Endometrium (tissue), 2 donors: ENCODE data around the gene ALKBH7.
A peak's percentile ranks its signal among the peaks of the same experiment; 100 is the strongest.
"Not testable (repeated sequence)": the region's sequence is repeated elsewhere in the genome, so short reads cannot be mapped to it uniquely, and the experiment has no call there.

Experiments used
- FAIRE-seq: peaks from 2 replicates; lab custom pipeline; 2012; peaks lifted over from hg19 to GRCh38; lab: Jason Lieb, UNC
- donor health status: control.
- donor health status: control.

ALKBH7 gene

DNA sequence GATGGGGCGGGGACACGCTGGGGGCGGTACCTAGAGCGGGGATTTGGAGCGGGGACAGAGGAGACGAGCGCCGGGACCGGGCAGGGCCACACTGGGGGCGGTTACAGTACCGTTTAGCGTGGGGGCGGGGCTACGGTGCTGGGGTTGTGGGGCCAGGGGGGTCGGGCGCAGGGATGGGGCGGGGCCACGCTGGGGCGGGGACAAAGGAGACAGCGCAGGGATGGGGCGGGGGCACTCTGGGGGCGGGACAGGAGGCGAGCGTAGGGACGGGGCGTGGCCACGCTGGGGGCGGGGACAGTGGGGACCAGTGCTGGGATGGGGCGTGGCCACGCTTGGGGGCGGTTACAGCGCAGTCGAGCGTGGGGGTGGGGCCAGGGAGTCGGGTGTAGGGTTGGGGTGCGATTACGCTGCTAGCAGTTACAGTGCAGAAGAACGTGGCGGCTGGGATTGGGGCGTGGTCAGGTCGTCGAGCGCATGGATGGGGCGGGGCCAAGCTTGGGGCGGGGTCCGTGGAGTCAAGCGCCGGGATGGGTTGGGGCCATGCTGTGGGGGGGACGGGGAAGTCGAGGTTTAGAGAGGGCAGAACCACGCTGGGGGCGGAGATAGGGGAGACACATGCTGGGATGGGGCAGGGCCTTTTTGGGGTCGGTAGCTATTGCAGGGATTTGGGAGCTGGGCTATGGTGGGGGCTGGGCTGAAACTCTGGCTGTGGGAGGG lies 660 bp downstream of the ALKBH7 start:
- FAIRE-seq = no peak

DNA sequence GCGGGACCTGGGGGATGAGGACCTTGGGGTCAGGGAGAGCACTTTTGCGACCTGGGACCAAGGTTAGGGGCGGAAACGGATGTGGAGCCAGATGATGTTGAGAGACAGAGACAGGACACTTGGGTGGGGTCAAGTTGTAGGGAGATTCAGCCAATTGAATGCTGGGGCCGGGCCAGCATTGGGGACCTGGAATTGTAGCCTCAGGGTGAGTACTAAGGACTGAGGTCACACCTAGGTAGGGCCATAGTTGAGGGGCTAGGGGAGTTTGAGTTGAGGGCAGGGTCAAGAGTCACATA lies 1.2 kb downstream of the ALKBH7 start:
- no peak for FAIRE-seq

DNA sequence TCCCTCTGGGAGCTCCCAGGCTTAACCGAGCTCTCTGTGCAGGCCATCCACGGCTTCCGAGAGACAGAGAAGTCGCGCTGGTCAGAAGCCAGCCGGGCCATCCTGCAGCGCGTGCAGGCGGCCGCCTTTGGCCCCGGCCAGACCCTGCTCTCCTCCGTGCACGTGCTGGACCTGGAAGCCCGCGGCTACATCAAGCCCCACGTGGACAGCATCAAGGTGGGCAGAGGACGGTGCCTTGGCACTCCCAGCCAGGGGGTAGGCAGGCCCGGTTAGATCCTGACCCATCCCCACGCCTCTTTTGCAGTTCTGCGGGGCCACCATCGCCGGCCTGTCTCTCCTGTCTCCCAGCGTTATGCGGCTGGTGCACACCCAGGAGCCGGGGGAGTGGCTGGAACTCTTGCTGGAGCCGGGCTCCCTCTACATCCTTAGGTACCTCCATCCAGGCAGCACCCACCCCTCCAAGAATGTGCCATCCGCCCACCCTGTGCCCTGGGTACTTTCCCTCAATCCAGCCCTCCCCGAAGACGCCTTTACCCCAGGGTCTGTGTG lies 1.6 kb downstream of the ALKBH7 start:
- FAIRE-seq = no peak

DNA sequence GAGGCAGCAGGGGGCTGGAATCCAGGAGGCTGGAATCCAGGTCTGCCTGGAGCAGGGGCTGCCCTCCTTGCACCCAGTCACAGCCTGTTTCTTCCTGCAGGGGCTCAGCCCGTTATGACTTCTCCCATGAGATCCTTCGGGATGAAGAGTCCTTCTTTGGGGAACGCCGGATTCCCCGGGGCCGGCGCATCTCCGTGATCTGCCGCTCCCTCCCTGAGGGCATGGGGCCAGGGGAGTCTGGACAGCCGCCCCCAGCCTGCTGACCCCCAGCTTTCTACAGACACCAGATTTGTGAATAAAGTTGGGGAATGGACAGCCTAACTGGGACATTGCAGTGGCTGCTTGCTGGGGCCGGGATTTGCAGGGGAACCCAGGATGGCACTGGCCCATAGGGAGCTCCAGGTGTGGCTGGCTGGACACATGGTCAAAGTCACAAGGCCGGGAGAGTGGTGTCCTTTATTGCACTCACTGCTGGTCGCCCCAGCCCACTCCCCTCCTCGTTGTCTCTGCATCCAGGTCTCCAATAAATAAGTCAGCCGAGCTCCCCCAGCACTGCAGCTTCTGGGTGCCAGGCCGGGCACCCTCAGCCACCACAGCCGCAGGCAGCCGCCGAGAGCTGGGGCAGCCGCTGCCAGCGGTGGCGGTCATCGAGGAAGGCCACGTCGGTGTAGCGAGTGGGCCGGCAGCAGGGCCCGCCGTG lies 2.3 kb downstream of the ALKBH7 start:
- FAIRE-seq = no peak

DNA sequence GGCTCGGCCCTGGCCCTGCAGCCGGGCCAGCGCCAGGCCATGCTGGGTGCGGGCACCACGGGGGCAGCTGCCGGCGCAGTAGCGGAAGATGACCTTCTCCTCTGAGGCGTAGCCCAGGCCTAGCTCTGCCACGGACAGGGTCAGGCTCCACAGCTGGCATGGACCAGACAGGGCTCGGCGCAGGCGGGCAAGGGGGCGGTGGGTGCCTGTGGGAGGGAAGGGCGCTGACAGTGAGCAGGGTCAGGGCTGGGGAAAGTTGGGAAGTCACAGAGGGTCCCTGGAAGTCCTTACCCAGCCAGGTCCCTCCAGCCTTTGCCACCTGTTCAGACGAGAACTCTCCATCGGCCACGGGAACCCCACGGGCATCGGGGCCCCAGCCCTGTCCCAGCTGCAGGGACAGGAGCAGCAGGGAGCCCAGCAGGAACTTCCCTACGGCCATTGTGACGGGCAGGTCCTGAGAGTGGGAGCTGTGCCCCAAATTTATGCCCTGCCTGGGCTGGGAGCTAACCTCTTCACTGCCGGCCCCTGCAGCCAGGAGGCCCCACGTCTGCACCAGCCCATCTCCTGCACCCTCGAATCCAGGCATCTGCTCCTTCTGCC lies 2.9 kb downstream of the ALKBH7 start, which contains the start of gene PSPN:
PSPN (minus strand) TSS at position 523 of the 600 bp plus-strand sequence; CDS start at position 439, 84 bp downstream.
- FAIRE-seq = no peak

DNA sequence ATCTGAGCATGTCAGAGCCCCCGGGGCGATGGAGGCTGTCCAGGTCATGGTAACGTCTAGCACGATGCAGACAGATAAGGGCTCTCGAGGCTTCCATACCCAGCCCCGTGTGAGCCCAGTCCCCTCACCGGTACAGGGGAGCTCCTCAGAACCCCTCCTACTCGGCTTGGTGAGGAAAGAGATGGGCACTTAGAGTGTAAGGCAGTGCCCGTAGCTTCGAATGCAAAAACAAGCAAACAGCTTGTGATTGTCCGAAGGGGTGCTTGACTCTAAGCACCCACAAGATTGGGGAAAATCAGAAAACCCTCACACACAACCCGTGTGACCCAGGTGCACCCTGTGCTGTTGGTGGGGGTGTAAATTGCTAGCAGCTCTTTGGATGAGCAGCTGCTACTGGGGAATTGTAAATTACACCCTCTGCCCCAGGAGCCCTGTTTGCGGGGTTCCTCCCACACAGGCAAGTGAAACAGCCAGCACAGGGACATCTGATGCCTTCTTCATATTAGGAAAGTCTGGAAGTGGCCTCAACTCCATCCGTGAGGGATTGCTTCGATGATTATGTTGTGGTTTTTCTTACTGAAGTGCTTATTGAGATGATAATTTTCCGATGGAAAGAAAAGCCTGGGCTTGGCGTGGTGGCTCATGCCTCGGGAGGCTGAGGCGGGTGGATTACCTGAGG lies 4.1 kb downstream of the ALKBH7 start:
- FAIRE-seq = no peak

DNA sequence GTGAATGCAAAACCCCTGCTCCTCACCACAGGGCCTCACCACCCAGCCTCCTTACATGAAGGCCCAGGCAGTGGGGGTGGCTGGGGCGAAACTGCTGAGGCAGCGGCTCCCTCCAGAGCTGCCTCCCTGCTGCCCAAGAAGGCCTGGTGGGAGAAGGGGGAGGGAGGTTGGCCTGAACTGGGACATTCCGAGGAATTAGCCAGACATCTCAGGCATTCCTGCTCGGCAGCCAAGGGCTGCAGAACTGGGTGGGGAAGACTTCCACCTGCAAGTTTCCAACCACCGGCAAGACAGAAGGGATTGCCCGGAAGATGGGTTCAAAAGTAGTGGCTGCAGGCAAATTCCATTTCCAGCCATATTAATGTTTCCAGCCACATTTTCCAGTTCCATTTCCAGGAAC lies 5.4 kb downstream of the ALKBH7 start:
- no peak for FAIRE-seq

DNA sequence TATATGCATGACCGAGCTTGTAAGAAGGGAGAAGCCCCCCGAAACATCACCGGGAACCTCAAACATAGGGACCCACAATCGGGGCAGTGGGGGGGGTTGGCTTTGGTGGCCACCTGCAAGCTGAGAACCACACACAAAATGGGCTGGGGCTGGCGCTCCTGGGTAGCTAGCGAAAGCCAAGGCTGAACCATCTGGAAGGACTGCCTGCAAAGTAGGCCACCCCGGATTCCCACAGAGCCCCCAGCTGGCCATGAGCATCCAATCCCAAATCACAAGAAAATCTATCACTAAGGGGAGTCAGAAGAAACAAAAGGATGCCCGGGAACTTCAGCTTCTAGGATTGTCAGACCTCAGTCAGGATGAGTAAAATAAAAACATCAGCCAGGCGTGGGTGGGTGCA lies 5.9 kb downstream of the ALKBH7 start:
- no peak for FAIRE-seq

DNA sequence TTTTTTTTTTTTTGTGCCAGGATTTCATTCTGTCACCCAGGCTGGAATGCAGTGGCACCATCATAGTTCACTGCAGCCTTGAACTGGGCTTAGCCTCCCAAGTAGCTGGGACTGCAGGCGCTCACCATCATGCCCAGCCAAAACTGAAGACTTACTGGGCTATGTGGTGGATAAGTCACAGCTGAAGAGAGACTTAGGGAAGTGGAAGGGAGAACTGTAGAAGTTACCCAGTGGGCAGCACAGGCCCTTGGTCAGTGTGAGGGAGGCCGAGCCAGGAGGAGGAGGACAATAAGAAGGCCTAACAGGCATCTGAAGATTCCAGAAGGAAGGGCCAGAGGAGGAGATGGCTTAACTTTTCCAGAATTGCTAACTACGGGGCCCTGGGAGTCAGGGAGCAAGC lies 7.2 kb downstream of the ALKBH7 start:
- no peak for FAIRE-seq

DNA sequence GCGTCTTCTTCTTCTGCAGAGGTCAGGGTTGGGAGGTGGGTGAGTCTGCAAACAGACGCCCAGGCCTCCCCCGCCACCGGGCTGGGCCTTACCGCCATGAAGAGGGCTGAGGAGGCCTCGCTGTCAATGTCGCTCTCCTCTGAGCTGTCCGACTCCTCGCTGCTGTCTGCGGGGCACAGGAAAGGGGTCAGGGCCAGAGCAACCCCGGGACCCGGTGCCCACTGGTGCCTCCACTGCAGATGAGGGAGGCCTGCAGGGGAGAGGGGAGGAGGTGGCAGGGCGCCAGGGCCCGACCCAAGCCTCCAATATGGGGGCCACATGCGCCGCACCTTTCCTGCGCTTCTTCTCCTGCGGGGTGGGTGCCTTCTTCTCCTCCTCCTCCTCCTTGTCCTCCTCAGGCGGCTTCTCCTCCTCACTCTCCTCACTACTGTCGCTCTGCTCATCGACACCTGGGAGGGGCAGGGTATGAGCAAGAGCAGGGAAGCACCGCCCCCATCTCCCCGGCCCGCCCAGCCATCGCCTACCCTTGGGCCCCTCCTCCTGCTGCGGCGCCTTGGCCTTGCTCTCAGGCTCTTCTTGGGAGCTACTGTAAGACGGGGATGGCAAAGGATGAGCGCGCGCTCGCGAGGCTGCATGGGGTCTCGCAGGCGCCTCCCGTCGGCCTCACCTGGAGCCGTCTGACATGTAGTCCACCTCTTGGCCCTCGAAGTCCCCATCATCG lies 8.6 kb downstream of the ALKBH7 start:
- FAIRE-seq = no peak

DNA sequence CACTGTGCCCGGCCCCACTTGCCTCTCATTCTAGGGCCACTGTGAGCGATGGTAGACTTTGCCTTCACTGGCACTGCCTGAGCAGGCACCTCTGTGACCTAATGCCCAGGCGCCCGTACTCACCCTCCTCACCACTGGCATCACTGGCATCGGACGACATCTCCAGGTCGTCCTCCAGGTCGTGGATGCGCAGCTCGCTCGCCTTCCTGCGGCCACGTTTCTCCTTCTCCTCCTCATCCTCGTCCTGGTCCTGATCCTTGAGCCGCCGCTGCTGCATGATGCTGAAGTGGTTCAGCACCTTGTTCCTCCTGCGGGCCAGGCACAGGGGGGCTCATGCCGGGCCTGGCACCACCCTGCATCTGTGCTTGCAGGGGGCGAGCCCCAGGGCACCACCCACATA lies 10.6 kb downstream of the ALKBH7 start:
- FAIRE-seq = no peak

DNA sequence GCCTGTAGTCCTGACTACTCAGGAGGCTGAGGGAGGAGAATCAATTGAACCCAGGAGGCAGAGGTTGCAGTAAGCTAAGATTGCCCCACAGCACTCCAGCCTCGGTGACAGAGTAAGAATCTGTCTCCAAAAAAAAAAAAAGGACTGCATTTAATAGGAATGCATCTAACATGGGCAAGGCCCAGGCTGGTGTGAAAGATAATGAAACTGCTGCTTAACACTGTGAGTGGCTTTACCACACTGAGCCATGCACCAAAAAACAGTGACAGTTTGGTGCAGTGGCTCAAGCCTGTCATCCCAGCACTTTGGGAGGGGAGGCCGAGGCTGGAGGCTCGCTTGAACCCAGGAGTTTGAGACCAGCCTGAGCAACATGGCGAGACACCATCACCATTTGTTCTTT lies 11.8 kb downstream of the ALKBH7 start:
- FAIRE-seq = no peak

DNA sequence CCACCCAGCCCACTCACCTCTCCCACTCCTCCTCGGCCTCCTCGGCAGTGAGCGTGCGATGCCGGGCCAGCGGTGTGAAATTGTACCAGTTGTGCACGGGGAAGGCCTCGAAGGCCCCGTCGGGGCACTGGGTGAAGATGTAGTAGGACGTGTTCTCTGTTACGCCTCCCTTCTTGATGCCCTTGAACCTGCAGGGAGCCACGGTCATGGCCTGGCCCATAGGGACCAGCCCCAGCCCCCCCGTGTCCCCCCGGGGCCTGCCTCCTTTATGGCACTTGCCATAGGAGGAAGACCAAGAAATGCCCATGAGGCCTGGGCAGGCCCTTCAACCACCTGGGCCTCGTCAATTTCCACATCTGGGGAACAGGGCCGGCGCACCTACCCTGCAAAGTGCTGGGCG lies 14.8 kb downstream of the ALKBH7 start:
- FAIRE-seq = no peak

DNA sequence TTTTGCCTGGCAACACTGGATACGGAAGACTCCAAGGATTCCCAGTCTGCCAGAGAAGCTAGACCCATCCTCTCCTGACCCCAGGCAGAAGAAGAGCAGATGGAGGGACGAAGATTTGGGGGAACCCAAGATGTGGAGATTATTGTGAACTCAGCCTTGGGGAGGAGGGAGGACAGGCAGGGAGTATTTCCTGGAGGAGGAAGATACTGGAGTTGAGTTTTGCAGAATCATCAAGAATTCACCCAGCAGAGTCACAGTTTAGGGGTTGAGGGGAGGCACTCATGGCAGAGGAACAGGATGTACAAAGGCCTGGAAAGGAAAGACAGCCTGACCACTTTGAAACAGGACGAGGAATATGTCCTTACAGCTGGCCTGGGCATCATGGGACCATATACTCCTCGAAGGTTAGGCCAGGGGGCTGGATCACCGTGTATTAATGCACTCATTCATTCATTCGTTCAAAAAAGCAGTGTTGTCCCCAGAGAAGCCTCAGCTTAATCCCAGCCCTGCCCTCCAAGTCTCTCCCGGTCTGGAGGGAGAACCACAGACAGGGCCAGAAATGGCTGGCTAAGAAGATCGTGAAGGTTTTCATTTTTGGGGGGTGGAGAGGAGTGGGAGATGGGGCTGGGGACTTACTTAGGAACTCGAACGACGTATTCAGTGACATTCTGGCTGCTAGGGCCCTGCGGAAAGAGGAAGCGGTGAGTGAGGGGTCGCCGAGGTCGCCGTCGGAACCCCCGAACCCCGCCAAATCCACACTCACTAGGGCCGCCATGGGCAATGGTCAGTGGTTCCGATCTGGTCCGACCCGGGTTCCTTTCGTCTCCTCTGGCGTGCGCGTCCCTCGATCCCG lies 19.9 kb downstream of the ALKBH7 start:
- no peak for FAIRE-seq

DNA sequence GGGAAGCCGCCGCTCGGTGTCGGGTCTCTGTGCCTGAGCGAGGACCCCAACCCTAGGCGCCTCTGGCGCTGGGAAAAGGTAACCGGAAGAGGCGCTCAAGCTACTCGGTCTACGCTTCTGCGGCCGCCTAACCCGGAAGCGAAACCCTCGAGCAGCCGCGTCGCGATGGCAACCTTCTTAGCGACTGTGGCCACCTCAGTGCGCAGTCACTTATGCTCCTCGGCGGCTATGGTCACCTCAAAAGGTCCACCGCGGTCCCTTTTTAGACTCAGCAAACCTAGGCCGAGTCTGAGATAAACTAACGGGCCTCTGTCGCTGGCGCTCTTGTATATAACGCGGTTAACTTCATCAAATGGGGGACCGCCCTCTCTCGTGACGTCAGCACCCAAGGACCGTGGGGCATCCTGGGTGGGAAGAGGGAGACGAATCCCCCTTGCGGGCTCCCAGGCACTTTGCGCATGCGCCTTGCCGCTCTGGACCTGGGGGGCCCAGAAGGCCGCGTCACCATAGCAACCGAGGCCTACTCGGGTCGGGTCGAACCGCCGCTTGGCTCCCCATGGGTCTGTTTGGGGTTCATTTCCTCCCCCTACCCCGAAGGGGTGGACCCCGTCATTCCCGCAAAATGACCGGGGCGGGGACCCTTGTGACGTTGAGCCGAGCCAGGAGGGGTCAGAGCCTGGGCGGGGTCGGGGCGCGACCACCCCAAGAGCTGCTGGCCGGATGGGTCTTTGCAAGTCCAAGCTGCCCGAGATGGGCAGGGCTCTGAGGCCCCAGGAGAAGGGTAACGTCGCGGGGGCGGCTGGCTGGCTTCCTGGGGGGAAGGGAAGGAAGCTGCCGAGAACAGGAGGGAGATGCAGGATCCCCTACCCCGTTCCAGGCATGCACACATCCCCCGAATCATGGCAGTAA lies 20.7 kb downstream of the ALKBH7 start, which contains the start of gene GTF2F1:
GTF2F1 (minus strand) TSS at position 91 of the 909 bp plus-strand sequence. CDS start 169 bp downstream, outside the sequence.
- peak; percentile 73 for FAIRE-seq

DNA sequence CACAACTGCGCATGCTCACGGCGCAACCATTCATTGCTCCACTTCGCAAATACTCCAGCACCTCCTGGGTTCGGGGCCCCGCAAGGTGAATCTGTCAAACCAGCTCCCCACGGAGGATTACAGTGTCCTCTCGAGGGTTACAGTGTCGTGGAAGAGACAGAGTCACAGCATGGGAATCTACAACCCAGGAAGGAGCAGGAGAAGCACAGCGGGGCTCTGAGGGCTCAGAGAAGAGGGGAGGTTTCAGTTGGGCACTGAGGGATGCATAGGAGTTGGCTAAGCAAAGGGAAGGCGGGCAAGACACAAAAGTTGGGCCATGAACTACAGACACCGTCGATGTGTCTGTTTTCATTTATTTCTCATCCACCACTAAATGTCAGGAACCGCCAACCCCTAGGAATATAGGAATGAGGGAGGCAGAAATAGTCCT lies 21.4 kb downstream of the ALKBH7 start:
- FAIRE-seq = no peak

DNA sequence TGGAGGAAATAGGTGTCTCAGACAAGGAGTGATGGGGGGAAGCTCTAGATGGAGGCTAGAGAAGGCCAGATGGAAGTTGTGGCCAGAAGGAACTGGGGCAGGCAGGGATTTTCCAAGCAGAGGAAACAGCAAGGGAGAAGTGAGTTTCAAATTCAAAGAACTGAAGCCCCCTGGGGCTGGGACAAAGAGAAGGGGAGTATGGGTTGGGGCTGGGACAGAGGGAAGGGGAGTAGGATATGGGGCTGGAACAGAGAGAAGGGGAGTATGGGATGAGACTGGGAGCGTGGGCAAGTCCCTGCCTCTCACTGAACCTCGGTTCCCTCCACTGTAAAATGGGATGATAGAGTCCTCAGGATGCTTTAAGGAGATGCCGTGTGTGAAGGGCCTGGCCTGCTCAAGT lies 22.2 kb downstream of the ALKBH7 start:
- no peak for FAIRE-seq

DNA sequence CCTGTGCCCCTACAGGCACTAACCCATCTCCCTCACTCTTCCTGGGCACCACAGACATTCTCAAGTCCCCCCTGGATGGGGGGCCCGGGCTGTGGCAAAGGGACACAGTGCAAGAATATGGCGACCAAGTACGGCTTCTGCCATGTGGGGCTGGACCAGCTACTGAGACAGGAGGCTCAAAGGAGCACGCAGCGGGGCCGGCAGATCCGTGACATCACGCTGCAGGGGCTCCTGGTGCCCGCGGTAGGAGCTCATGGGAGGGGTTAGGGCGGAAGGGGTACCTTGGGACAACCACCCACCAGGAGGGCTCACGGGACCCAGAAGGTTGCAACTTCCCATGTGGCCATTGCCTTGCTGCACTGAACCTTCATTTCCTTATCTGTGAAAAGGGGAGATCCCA lies 23.7 kb downstream of the ALKBH7 start:
- no peak for FAIRE-seq

DNA sequence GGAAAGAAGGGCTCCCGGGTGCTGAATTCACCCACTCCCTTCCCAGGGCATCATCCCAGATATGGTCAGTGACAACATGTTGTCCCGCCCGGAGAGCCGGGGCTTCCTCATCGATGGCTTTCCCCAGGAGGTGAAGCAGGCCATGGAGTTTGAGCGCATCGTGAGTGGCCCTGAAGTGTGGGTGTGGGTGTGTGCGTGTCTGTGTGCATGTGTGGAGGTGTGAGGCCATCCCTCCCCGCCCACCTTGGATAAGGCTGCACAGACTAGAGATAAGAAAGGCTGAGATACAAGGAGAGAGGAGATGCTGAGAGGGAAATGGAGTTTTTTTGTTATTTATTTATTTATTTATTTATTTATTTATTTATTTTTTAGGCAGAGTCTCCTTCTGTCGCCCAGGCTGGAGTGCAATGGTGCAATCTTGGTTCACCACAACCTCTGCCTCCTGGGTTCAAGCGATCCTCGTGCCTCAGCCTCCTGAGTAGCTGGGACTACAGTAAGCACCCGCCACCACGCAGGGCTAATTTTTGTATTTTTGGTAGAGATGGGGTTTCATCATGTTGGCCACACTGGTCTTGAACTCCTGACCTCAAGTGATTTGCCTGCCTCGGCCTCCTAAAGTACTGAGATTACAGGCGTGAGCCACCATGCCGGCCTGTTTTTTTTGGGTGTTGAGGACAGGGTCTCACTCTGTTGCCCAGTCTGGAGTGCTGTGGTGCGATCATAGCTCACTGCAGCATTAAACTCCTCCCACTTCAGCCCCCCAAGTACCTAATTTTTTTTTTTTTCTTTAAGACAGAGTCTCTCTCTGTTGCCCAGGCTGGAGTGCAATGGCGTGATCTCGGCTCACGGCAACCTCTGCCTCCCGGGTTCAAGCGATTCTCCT lies 27.7 kb downstream of the ALKBH7 start:
- FAIRE-seq = not testable (repeated sequence)
